Pons (tissue), 1 donor: ENCODE measurements around the gene TARS3.
A peak's percentile ranks its signal among the peaks of the same experiment; 100 is the strongest.
"Not testable (repeated sequence)": the region's sequence is repeated elsewhere in the genome, so short reads cannot be mapped to it uniquely, and the experiment has no call there.

Experiments used
- DNase-seq: peaks from one replicate; pipeline ENCODE4 v3.0.0-alpha.2; 2016; ENCODE audit warnings: low spot score

Gene TARS3

DNA sequence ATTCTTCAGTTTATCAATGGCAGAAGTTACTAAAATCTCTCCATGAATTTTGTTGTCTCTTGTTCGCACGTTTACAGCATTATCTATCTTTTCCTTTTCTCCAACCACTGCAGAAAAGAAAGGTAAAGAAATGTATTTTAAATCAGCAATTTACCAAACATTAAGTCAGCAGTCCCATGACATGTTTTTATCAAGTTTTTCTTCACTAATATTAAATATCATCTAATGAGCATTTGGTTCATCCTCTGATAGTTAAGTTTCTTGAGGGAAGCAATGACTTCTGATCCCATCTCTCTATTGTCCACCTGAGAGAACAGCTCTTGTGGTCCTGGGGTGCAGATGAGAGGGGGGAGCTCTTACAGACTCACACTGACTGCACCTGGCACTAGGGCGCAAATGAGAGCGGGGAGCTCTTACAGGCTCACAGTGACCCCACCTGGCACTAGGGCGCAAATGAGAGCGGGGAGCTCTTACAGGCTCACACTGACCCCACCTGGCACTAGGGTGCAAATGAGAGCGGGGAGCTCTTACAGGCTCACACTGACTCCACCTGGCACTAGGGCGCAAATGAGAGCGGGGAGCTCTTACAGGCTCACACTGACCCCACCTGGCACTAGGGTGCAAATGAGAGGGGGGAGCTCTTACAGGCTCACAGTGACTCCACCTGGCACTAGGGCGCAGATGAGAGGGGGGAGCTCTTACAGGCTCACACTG is 69.5 kb downstream of the TARS3 start:
- not testable (repeated sequence) for DNase-seq

DNA sequence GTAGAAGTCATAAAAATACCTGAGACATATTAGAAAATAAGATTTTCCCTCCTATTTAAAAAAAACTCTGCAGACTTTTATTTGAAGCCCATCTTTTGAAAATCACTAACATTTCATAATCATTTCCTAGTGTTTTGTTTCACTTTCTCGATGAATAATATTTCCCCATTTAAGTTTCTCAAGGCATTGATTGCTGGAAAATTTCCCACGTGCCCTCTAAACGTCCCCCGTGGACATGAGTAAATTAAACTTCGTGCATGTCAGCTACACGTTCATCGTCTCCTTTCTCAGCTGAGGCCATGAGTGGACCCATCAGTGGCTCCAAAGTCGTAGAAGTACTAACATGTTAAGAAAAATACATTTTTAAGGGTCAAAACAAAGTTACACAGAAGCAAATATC is 70.1 kb downstream of the TARS3 start:
- no peak for DNase-seq

DNA sequence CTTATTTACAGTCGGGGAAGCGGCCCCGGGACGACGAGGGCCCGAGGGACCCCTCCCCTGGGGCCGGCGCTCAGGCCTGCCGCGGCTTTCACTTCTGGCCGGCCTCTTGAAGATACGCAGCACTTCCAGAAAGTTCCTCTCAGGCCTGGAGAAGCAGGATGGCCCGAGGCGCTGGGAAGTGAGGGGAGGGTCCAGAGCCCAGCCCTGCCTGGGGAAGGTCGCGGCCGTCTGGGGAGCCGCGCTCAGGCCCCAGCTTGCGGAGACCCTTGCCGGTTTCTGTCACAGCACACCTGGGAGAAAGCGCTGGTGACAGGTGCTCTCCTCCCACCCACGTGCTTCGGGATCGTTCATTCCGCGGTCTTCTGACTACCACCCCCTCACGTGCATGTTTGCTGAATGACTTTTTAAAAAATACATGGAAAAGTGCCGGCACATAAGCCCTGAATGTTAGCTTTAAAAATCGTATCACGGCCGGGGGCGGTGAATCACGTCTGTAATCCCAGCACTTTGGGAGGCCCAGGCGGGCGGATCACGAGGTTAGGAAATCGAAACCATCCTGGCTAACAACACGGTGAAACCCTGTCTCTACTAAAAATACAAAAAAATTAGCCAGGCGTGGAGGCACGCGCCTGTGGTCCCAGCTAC is 71.4 kb downstream of the TARS3 start:
- DNase-seq: no peak

DNA sequence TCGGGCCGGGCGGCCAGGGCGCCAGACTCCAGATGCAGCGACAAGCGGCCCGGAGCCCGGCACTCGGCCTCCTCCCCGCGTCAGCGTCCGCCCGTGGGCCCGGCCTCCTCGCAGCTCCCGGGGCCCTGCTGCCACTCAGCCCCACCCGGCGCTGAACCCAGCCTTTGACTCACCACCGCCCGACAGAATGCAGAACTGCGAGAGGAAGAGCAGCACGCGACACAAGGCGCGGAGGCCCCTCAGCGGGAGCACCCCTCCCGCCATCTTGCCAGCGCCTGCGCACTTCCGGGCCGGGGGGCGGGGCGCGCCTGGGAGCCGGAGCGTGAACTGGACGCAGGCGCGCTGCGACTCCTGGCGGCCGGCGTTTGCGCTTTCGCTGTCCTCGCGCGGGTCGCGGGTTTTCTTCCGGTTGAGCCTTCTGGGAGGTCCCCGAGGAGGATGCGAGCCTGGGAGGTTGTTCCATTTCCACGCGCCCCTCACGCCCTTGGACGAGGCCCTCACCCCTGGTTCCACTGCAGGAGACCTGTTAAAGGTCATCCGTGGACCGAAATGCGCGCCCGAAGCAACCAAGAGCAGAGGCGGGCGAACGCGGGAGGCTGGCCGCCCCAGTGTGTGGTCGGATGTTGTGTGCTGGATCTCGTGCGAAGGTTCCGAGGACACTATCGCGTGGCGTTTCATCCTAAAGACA is 72.0 kb downstream of the TARS3 start, which contains the start of gene TM2D3:
TM2D3 (minus strand) TSS at position 284 of the 688 bp plus-strand sequence; CDS start at position 264, 20 bp downstream.
- peak; percentile 85 for DNase-seq

DNA sequence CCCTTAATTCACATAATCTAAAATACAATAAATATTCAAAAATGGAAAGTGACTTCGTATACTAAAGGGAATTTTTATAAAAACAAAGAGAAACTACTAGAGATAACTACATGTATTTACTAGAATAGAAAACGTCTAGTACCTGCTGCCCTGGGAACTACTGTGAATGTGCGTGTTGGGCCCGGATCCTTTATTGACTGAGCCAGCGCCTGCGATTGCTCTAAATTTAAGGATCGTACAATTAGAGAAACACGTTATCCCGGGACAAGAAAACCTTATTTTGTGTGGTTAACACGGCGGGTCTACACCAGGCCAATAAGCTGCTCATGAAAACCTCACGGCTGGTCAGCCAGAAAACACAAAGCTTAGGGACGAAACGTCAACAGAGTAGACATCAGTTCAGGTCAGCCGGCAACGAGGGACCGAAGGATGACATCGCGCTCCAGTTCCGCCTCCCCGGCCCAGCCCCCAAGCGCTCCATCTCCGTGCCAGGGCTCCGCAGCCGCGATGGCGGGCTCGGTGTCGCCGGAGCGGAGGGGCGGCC is 72.6 kb downstream of the TARS3 start:
- no peak for DNase-seq

DNA sequence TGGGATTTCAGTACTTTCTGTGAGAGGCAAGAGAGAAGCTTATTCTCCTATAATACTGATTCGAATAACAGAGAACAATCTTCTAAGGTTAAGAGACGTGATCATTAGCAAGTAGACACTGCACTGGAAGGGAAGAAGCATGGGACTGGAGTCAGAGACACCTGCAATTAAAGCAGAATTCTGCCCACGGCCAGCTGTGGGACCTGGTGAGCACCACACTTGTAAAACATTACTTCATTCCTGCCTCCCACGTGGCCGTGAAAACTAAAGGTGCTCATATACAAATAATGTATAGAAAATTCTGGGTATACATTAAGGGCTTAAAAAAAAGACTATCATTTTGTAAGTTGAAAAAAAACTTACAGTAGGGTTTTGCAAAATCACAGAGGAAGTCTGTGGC is 74.1 kb downstream of the TARS3 start:
- no peak for DNase-seq

DNA sequence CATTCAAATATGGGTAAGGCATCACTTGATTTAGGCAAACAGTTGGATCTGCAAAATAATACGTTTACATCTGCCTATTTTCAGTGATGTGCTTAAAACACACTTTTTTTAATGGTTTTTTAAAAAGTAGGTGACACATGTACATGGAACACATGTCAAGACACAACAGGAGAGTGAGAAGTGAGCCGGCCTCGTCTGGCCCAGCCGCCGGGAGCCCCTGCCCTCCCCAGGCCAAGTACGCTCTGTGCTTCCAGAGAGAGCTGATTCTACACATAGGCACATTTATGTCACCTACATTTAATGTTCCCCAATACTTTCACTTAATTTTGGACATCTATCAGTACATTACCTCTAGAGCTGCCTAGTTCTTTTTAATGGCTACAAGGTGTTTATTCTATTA is 75.9 kb downstream of the TARS3 start:
- DNase-seq: no peak

DNA sequence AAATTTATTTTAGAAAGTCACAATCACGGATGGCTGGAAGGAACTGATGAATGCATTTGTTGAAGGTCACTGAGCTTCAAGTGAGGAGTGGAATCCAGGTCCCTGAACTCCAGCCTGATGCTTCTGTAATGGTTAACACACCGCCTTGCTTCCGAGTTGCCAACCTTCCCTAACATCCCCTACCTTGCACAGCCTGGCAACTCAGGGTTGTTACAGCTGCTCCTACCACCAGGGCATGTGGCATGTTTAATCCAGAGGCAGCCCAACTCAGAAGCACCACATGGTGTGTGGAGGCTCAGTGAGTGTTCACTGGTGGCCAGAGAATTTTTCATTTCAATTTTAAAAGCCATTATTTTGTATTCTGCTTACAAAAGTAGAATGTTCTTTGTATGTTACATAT is 77.0 kb downstream of the TARS3 start:
- no peak for DNase-seq

DNA sequence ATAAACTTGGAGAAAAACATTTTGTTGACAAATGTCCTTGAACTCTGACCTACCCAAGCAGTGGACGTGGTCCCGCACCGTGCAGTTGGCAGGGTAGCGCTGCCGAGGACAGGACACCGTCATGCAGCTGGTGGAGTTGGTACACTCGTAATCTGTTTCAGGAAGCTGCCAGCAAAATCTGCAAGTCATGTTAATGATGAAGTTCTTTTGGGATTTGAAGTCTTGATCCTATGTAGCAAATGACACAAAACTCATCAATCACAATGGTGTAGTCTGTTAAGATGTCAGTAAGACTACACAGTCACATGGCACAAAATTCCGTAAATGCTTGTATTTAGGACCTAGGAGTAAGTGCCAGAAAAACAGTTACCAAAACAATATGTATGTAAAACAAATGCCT is 77.6 kb downstream of the TARS3 start:
- DNase-seq: no peak

DNA sequence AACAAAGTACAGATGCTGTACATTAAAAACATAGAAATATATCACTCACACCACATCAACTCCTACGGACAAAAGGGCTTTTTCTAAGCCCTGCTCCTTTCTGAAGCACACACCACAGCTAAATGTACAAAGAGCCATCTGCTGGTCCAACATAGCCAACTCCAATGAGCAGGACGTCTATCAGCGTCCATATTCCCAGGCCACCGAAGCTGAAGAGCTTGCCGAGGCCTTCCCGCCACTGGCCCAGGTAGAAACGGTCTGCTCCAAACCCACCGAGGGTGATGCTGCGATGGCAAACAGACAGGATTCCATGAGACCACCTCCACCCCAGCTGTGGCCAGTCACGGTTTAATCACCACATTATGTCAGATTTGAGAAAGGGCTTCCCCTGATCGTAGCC is 81.9 kb downstream of the TARS3 start:
- DNase-seq: peak; percentile 88

DNA sequence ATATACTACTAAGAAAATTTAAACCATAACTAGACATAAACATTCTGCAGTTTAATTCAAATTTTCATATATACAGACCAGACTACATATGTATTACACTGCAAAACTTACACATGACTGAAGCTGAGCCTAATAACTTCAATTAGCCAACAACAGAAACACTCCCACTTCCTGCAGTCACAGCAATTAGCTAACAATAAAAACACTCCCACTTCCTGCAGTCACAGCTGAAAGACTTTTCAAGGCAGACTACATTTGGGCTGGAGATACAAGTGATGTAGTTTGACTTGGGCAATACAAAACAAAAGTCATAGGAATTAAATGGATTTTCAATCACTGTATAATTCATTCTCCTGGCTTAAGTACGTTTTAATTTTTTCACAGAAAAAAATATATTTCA is 82.4 kb downstream of the TARS3 start:
- no peak for DNase-seq

DNA sequence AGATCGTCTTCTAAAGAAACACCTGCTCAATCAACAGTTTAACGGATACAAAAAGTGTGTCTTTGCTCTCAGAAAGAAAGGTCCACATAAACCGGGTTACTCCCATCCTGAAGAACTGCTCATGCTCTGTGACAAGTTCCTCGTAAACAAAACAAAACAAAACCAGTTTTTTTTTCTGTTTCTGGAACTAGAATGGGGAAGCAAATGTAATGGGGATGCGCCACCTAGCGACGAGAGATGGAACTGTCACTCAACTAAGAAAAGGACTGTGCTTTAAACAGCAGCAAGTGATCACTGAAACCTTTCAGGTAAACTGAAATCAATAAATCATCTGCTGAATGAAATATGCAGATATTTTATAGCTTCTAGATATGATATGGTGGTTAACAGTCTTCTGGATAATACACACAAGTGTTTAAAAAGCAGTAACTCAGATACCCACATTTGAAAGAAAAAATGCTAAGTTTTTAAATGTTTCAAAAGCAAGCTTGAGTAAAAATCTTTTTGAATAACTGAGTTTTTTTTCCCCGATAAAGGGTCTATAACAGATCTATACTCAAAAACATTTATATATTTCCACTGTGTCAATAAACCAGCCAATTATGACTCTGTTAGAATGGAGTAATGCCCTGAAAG is 83.0 kb downstream of the TARS3 start:
- DNase-seq: peak; percentile 95

DNA sequence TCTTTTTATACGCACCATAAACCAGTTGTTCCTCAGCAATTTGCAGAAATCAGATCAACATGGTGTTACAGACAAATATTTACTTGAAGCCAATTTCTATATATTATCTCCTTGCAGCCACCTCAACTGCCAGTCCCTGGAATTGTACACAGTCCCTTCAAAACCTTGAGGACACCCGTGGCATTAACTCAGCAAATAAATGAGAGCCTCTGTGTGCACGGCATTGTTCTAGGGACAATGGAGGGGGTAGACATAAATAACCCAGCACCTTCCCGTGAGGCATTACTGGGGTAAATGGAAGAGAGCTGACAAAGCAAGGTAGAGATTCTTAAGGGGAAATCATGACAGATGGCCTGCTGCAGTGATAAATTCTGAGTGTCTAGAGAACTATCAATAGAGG is 84.6 kb downstream of the TARS3 start:
- peak; percentile 56 for DNase-seq

DNA sequence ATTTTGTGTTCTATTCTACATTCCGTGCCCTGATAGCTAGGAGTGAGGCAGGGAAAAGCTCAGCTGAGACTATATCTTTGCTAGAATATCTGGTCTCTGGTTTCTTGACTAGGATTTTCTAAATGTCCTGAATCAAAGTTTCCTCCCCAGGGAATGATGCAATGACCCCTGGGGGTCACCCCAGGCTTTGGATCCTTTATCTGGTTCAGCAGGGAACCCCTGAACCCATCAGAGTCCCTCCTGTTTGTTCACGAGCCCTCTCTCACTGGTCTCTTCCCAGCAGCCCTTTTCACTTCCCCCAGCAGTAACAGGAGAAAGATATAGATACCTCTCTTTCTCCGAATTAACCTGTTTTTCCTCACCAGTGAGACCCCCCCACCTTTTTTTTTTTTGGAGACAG is 86.4 kb downstream of the TARS3 start:
- DNase-seq: no peak

DNA sequence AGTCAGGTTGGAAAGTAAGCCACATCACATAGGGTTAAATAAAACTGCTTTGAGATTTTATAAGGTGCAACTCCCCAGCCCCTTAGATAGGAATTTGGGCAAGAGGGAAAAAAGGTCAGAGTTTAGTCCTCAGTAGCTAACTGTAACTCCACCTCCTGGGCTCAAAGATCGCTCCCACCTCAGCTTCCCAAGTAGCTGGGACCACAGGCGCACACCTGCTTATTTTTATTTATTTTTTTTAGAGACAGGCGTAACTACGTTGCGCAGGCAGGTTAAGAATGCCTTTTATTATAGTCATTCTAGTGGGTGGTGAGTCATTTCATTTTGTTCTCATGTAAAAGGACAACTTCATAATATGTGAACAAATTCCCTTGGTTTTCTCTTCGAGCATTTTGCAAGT is 86.8 kb downstream of the TARS3 start:
- DNase-seq: no peak

DNA sequence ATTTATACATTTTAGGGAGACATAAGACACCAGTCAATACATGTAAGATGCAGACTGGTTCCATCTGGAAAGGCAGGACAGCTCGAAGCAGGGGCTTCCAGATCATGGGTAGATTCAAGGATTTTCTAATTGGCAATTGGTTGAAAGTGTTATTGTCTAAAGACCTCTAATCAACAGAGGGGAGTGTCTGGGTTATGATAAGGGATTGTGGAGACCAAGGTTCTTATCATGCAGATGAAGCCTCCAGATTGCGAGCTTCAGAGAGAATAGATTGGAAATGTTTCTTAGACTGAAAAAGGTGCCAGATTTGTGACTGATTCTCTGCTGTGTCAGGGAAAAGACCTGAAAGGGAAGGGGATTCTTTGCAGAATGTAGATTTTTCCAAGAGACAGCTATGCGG is 87.2 kb downstream of the TARS3 start:
- no peak for DNase-seq

DNA sequence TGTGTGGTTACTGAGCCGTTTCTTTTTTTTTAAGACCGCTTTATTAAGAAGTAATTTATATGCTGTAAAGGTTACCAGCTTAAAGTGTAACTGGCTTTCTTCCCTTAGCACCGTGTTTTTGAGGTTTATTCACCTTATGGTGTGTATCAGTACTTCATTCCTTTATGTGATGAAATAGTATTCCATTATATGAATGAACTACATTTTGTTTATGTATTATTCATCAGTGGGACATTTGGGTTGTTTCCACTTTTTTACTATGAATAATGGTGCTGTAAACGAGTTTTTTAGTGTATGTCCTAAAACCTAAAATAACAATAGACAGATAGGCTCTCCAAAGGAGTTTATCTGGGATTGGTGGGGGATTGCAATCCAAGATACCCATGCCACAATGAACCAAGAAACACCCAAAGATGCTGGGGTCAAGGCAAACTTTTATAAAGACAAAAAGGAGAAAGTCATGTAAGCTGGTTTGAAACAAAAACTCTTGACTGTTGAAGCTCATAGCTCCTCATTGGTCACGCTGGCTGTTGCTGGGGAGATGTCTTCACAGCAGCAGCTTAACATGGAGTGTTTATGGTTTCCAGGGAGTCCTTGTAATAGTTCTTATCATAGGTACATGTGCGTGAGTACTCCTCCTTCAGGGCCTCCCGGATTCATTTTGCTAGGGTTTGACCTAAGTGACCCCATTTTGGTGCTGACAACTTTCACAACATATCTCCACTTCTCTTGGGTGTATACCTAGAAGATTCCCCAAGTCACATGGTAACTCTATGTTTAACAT is 88.1 kb downstream of the TARS3 start:
- no peak for DNase-seq

DNA sequence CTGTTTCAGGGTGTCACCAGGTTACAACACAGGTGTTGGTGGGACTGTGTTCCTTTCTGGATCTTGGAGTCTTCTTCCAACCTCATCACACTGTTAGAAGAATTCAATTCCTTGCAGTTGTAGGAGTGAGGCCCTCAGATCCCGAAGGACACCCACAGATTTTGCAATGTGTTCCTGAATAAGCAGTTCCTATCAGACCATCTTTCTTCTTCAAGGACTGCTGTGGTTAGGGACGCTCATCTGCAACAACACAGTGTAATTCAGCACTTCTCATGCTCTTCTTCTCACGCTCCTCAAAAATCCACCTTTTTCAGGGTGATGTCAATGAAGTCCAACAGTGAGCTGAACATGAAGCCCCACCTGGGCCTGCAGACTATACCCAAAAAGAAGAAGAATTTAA is 90.9 kb downstream of the TARS3 start:
- DNase-seq: no peak

DNA sequence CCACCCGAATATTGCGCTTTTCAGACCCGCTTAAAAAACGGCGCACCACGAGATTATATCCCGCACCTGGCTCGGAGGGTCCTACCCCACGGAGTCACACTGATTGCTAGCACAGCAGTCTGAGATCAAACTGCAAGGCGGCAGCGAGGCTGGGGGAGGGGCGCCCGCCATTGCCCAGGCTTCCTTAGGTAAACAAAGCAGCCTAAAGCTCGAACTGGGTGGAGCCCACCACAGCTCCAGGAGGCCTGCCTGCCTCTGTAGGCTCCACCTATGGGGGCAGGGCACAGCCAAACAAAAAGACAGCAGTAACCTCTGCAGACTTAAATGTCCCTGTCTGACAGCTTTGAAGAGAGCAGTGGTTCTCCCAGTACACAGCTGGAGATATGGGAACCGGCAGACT is 97.5 kb downstream of the TARS3 start:
- not testable (repeated sequence) for DNase-seq

DNA sequence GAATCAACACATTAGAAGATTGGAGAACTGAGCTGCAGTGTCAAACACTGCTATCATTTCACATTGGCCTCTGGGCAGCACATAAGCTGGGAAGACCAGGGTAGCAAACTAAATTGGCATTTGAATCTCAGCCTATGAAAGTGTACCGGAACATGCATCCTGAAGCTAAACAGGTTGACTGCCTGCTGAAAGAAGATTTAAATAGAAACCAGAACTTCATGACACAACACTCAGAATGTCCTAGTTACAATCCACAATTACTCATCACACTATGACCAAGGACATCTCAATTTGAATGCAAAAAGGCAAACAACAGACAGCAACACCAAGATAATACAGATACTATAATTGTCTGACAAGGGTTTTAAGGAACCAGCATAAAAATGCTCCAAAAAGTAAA is 98.3 kb downstream of the TARS3 start:
- no peak for DNase-seq

DNA sequence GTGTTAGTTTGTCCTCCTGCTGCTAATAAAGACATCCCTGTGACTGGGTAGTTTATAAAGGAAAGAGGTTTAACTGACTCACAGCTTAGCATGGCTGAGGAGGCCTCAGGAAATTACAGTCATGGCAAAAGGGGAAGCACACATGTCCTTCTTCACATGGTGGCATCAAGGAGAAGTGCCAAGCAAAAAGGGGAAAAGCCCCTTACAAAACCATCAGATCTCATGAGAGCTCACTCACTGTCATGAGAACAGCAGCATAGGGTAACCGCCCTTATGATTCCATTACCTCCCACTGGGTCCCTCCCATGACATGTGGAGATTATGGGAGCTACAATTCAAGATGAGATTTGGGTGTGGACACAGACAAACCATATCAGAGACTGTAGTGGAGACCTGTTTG is 99.1 kb downstream of the TARS3 start:
- no peak for DNase-seq
